ENCODE results near the gene ECT2.
"Not testable (repeated sequence)": the region's sequence is repeated elsewhere in the genome, so short reads cannot be mapped to it uniquely, and the experiment has no call there.

GRCh38 chr3:172722536-172723040 is 27.9 kb upstream of the ECT2 start:
- not testable (repeated sequence) for TF ChIP-seq ZFP3 (CRISPR knock-in tag; IDR thresholded peaks at IDR 0.05); BACH2 (CRISPR knock-in tag; IDR thresholded peaks at IDR 0.05; ENCODE audit: borderline replicate concordance); ISL1 (CRISPR knock-in tag; IDR thresholded peaks at IDR 0.05); PATZ1 (CRISPR knock-in tag; IDR thresholded peaks at IDR 0.05; ENCODE audit: borderline replicate concordance); ZNF8 (CRISPR knock-in tag; IDR thresholded peaks at IDR 0.05)
- TF ChIP-seq, protein P1, sequence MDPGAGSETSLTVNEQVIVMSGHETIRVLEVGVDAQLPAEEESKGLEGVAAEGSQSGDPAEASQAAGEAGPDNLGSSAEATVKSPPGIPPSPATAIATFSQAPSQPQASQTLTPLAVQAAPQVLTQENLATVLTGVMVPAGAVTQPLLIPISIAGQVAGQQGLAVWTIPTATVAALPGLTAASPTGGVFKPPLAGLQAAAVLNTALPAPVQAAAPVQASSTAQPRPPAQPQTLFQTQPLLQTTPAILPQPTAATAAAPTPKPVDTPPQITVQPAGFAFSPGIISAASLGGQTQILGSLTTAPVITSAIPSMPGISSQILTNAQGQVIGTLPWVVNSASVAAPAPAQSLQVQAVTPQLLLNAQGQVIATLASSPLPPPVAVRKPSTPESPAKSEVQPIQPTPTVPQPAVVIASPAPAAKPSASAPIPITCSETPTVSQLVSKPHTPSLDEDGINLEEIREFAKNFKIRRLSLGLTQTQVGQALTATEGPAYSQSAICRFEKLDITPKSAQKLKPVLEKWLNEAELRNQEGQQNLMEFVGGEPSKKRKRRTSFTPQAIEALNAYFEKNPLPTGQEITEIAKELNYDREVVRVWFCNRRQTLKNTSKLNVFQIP (CRISPR knock-in tag; IDR thresholded peaks at IDR 0.05; ENCODE audit: borderline replicate concordance, low read depth): not testable (repeated sequence)
